Measurements from ENCODE around the gene SMIM38. TPM values are rescaled to one million over a fixed set of nuclear protein-coding genes. Genes with fewer than 3 reads are reported as not detected.

Gene SMIM38
- total and polyA plus RNA-seq, 11 donors, result 0.08 to 0.35 (median 0.15) TPM; not detected in 1

GRCh38 chr11:69127081-69127850 is 28.5 kb upstream of the SMIM38 start:
- Histone ChIP-seq H3K27ac (peak overlapping the region in 1 of 12 donors; percentile 29), H3K36me3 (no peaks in the 10 kb centered on the region), H3K4me1 (peaks cover 7 to 39% (median 28%) of the 10 kb centered on the region in 12 donors), H3K9me3 (peaks cover 0 to 17% (median 0%) of the 10 kb centered on the region in 12 donors), H3K4me3 (no peak overlapping the region), H3K27me3 (no peaks in the 10 kb centered on the region)
- no peak for ATAC-seq
- intact Hi-C loops (cut with DNase I), result loop anchor here in 3 of 10 donors (5.0 to 10.0 kb wide), 4 partner anchors 85 to 368 kb away; partner anchors contain the start of gene MYEOV (in 1 of the 3)
- 57 to 74% (median 66%) methylated on average over 18 to 26 of the region's 26 CpGs for WGBS, 4 donors
- DNase-seq, result peak in 3 of 5 donors; percentile 48 to 58 (median 52)
- TF ChIP-seq CTCF (IDR thresholded peaks at IDR 0.05) (no peak), POLR2A (IDR thresholded peaks at IDR 0.05) (no peak)

GRCh38 chr11:69127884-69128283 is 27.9 kb upstream of the SMIM38 start:
- DNase-seq (no peak), ATAC-seq (no peak)
- Histone ChIP-seq H3K27ac (no peak overlapping the region), H3K4me3 (no peak overlapping the region), H3K36me3 (no peaks in the 10 kb centered on the region), H3K4me1 (peaks cover 3 to 33% (median 22%) of the 10 kb centered on the region in 12 donors), H3K9me3 (peaks cover 0 to 17% (median 0%) of the 10 kb centered on the region in 12 donors), H3K27me3 (no peaks in the 10 kb centered on the region)
- intact Hi-C loops (cut with DNase I), result loop anchor here in 4 of 10 donors (2.0 to 10.0 kb wide), 5 partner anchors 73 to 367 kb away; partner anchors contain the start of gene MYEOV (in 1 of the 4)
- TF ChIP-seq CTCF (IDR thresholded peaks at IDR 0.05), result no peak
- no peak for TF ChIP-seq POLR2A (IDR thresholded peaks at IDR 0.05)
- WGBS, 4 donors, result 97 to 100% (median 98%) methylated on average over 1 of the region's 1 CpG

GRCh38 chr11:69129053-69129452 is 26.7 kb upstream of the SMIM38 start:
- no peak for ATAC-seq
- WGBS, 4 donors, result 97 to 99% (median 98%) methylated on average over 2 of the region's 2 CpGs
- H3K4me3 ChIP-seq, result no peak overlapping the region
- no peak overlapping the region for H3K27ac ChIP-seq
- TF ChIP-seq POLR2A (IDR thresholded peaks at IDR 0.05) (no peak), CTCF (IDR thresholded peaks at IDR 0.05) (no peak)
- H3K4me1 ChIP-seq, result peaks cover 0 to 24% (median 14%) of the 10 kb centered on the region in 12 donors
- intact Hi-C loops (cut with DNase I), result loop anchor here in 4 of 10 donors (2.0 to 10.0 kb wide), 5 partner anchors 72 to 366 kb away; partner anchors contain the start of gene MYEOV (in 1 of the 4)
- H3K27me3 ChIP-seq, result no peaks in the 10 kb centered on the region
- H3K36me3 ChIP-seq, result no peaks in the 10 kb centered on the region
- H3K9me3 ChIP-seq, result peaks cover 0 to 25% (median 3%) of the 10 kb centered on the region in 12 donors
- DNase-seq, result no peak

- ATAC-seq (no peak), DNase-seq (no peak)
- Histone ChIP-seq H3K27me3 (no peaks in the 10 kb centered on the region), H3K9me3 (peaks cover 0 to 25% (median 3%) of the 10 kb centered on the region in 12 donors), H3K36me3 (no peaks in the 10 kb centered on the region), H3K4me3 (no peak overlapping the region), H3K27ac (no peak overlapping the region), H3K4me1 (peaks cover 0 to 24% (median 14%) of the 10 kb centered on the region in 12 donors)
- intact Hi-C loops (cut with DNase I), result loop anchor here in 8 of 10 donors (2.0 to 10.0 kb wide), 13 partner anchors 71 to 513 kb away; partner anchors contain the start of genes MYEOV (in 4 of the 8) and CCND1 (in 2 of the 8)
- TF ChIP-seq POLR2A (IDR thresholded peaks at IDR 0.05), result no peak
- TF ChIP-seq CTCF (IDR thresholded peaks at IDR 0.05), result no peak
- WGBS, 4 donors, result 95 to 98% (median 97%) methylated on average over 6 to 7 of the region's 7 CpGs
Measured at GRCh38 chr11:69129647-69130046, 26.1 kb upstream of the SMIM38 start.
